K562 (cell line): ENCODE data around the gene ZER1. TPM values are rescaled to one million over a fixed set of nuclear protein-coding genes. Genes with fewer than 3 reads are reported as not detected.

Source experiments
- ARNT ChIP-seq, 2 experiments: fragments of 450-650 bp; IDR thresholded peaks; 2 replicates each; pipeline ENCODE4 v1.6.1; 2016; ENCODE audit warnings: mild to moderate bottlenecking in 1 of 2
- CREBBP ChIP-seq: IDR thresholded peaks from one replicate; pipeline ENCODE4 v1.6.1; 2012; ENCODE audit warnings: low read depth, mild to moderate bottlenecking, control low read depth, inconsistent platforms, low read length
- DDX20 ChIP-seq: fragments of 450-650 bp; IDR thresholded peaks from 2 replicates; pipeline ENCODE4 v1.6.1; 2016; ENCODE audit warnings: missing genetic modification characterization, low read depth, mild to moderate bottlenecking, missing compliant biosample characterization, moderate library complexity
- ELK1 ChIP-seq: sonication (generic); formaldehyde crosslinking; IDR thresholded peaks from 2 replicates; pipeline ENCODE4 v1.8.1; 2022; ENCODE audit warnings: missing genetic modification reagents
- FOXO4 ChIP-seq: fragments of 450-650 bp; formaldehyde crosslinking; IDR thresholded peaks from 2 replicates; pipeline ENCODE4 v1.4.0; 2020; ENCODE audit warnings: mild to moderate bottlenecking, moderate library complexity
- GMEB1 ChIP-seq: fragments of 250-450 bp; sonication (Bioruptor Pico); IDR thresholded peaks from 2 replicates; pipeline ENCODE4 v1.4.0; 2020; ENCODE audit warnings: mild to moderate bottlenecking
- GTF3C2 ChIP-seq: IDR thresholded peaks from 3 replicates; pipeline ENCODE4 v1.6.1; 2011; ENCODE audit warnings: borderline replicate concordance, mild to moderate bottlenecking, moderate library complexity; ENCODE audit not compliant: insufficient read length; ENCODE audit errors: extremely low read depth
- IRF1 ChIP-seq: sonication (generic); formaldehyde crosslinking; IDR thresholded peaks from 2 replicates; pipeline ENCODE4 v1.8.0; 2022; ENCODE audit warnings: missing genetic modification reagents, mild to moderate bottlenecking, borderline replicate concordance
- MITF ChIP-seq: IDR thresholded peaks from 2 replicates; pipeline ENCODE4 v1.6.1; 2014; ENCODE audit warnings: antibody characterized with exemption
- NFIX ChIP-seq: fragments of 250-450 bp; sonication (Bioruptor Pico); IDR thresholded peaks from 2 replicates; pipeline ENCODE4 v1.4.0; 2020; ENCODE audit warnings: low read depth, mild to moderate bottlenecking, moderate library complexity
- NONO ChIP-seq, 2 experiments: fragments of 200-400 bp in 1 of 2; fragments of 450-650 bp in 1 of 2; formaldehyde crosslinking in 1 of 2; IDR thresholded peaks; 2 replicates each; pipeline ENCODE4 v1.6.1; 2017; ENCODE audit warnings: low read depth in 2 of 2, mild to moderate bottlenecking in 2 of 2, moderate library complexity in 2 of 2, low read length in 1 of 2
- PML ChIP-seq: IDR thresholded peaks from 2 replicates; pipeline ENCODE4 v1.6.1; 2012; ENCODE audit warnings: low read length, inconsistent platforms
- SIX5 ChIP-seq, 2 experiments: IDR thresholded peaks; 2 replicates each; pipeline ENCODE4 v1.6.1; 2011; ENCODE audit warnings: low read length in 2 of 2, borderline replicate concordance in 1 of 2, low read depth in 1 of 2, mild to moderate bottlenecking in 1 of 2, moderate library complexity in 1 of 2; ENCODE audit not compliant: insufficient read depth in 1 of 2
- THRAP3 ChIP-seq: fragments of 450-650 bp; IDR thresholded peaks from 2 replicates; pipeline ENCODE4 v1.6.1; 2016; ENCODE audit warnings: mild to moderate bottlenecking, inconsistent platforms, borderline replicate concordance
- ZNF311 ChIP-seq: fragments of 250-450 bp; sonication (Bioruptor Pico); IDR thresholded peaks from 2 replicates; pipeline ENCODE4 v1.4.0; 2020; ENCODE audit warnings: mild to moderate bottlenecking, moderate library complexity
- ZNF324 ChIP-seq: fragments of 250-450 bp; sonication (Bioruptor Pico); IDR thresholded peaks from 2 replicates; pipeline ENCODE4 v1.4.0; 2020; ENCODE audit warnings: mild to moderate bottlenecking
- polyA plus RNA-seq, 8 experiments: library from polyadenylated mRNA; depleted of rRNA in 4 of 8; stranded (reverse) in 5 of 8; unstranded in 3 of 8; fragments of >200 nt; fragmentation: Nextera tagmentation in 2 of 8; fragmentation: Illumina TruSeq in 1 of 8; extraction: Ambion mirVana in 2 of 8; extraction: Trizol in 1 of 8; gene quantifications; 2 replicates each; pipeline versions ENCODE4 v1.2.1 to v1.2.3, GENCODE V29; 2011 to 2014; ENCODE audit warnings: inconsistent platforms in 1 of 8, missing spikeins in 1 of 8
- total RNA-seq, 7 experiments: library from RNA; depleted of rRNA in 6 of 7; stranded (reverse); fragments of >200 nt in 6 of 7; fragmentation: Illumina TruSeq in 2 of 7; extraction: Trizol in 2 of 7; gene quantifications; 2 replicates each; pipeline versions ENCODE4 v1.2.1 to v1.2.3, GENCODE V29; 2011 to 2021; ENCODE audit warnings: low replicate concordance in 1 of 7

Gene ZER1
- total and polyA plus RNA-seq, 9 of the 15 experiments (the other 6 are each of a cell fraction or from before 2014, with no cell fraction given): 0.07 to 10.7 (median 6.2) TPM

- TF ChIP-seq NFIX (CRISPR knock-in tag): no peak
- TF ChIP-seq DDX20 (tag): no peak
- TF ChIP-seq THRAP3: no peak
- TF ChIP-seq CREBBP: no peak
- no peak for TF ChIP-seq FOXO4 (CRISPR knock-in tag)
- no peak for TF ChIP-seq GTF3C2
- no peak for TF ChIP-seq ZNF311 (CRISPR knock-in tag)
- peak; percentile 93 for TF ChIP-seq MITF
- TF ChIP-seq ZNF324 (CRISPR knock-in tag): no peak
- peak in 1 of 2 experiments; percentile 38; a peak in 1 of 4 replicates for TF ChIP-seq ARNT (IDR thresholded peaks at IDR 0.05)
- peak; percentile 88 for TF ChIP-seq GMEB1
- TF ChIP-seq SIX5 (IDR thresholded peaks at IDR 0.05; ENCODE audit: borderline replicate concordance in 1 of 2, insufficient read depth in 1 of 2, low read depth in 1 of 2, low read length in 2 of 2): no peak; a peak in 1 of 4 replicates
- TF ChIP-seq NONO (IDR thresholded peaks at IDR 0.05; ENCODE audit: low read depth in 2 of 2, low read length in 1 of 2): peak; percentile 40 to 49; a peak in 3 of 4 replicates
- TF ChIP-seq PML: peak; percentile 26; the same call in 1 of the 2 replicates
- TF ChIP-seq ELK1: no peak
- no peak; the same call in 1 of the 2 replicates for TF ChIP-seq IRF1 (CRISPR knock-in tag)
Measured at GRCh38 chr9:128786681-128787601, 15.2 kb upstream of the ZER1 start, which contains the start of gene TBC1D13 (continued).
